A549 (cell line): ENCODE data around the gene MYOM1. TPM values are rescaled to one million over a fixed set of nuclear protein-coding genes. Genes with fewer than 3 reads are reported as not detected.

Source experiments
- ATAC-seq, 2 experiments: fragments of 200-7000 bp in 1 of 2; fragments of >200 bp in 1 of 2; cut with Nextera tagmentation in 1 of 2; cut with Tn5 transposase in 1 of 2; 3 replicates each; pipeline versions ENCODE4 v1.8.0 to v1.9.1; 2018 to 2020; ENCODE audit warnings: mild to moderate bottlenecking in 1 of 2, moderate library complexity in 1 of 2
- CTCF ChIA-PET: fragments of 300-600 bp; sonication (Branson Sonifier 250); formaldehyde crosslinking; extraction: SDS; loops from one replicate; lab custom pipeline; 2021; ENCODE audit warnings: antibody characterized with exemption, inconsistent platforms; lab: Yijun Ruan, JAX
- POLR2A ChIA-PET: fragments of 350-600 bp; formaldehyde crosslinking; extraction: SDS; loops from one replicate; lab custom pipeline; 2021; ENCODE audit warnings: antibody characterized with exemption, inconsistent platforms; lab: Yijun Ruan, JAX
- DNase-seq, 2 experiments: peaks; one replicate each; pipeline versions ENCODE4 v3.0.0 to v3.0.0-alpha.2; 2011 to 2016; ENCODE audit warnings: low read depth in 1 of 2, low spot score in 1 of 2
- FAIRE-seq: peaks from 2 replicates; lab custom pipeline; 2011; peaks lifted over from hg19 to GRCh38; lab: Jason Lieb, UNC
- H3K27ac ChIP-seq, 2 experiments: fragments of >200 bp; sonication (Bioruptor Twin); formaldehyde crosslinking; 3 replicates each; pipeline ENCODE4 v1.5.1; 2016 to 2017
- H3K4me1 ChIP-seq: fragments of >200 bp; sonication (Bioruptor Twin); formaldehyde crosslinking; 3 replicates; pipeline ENCODE4 v1.6.1; 2016
- H3K4me2 ChIP-seq: fragments of >200 bp; sonication (Bioruptor Twin); formaldehyde crosslinking; 3 replicates; pipeline ENCODE4 v1.6.1; 2016
- H3K4me3 ChIP-seq: fragments of >200 bp; sonication (Bioruptor Twin); formaldehyde crosslinking; 3 replicates; pipeline ENCODE4 v1.5.1; 2016
- H3K9me3 ChIP-seq: fragments of >200 bp; sonication (Bioruptor Twin); formaldehyde crosslinking; 3 replicates; pipeline ENCODE4 v1.6.1; 2016
- ATOH8 ChIP-seq: fragments of 250-450 bp; sonication (Bioruptor Pico); IDR thresholded peaks from 2 replicates; pipeline ENCODE4 v1.5.0; 2020; ENCODE audit warnings: low read depth, mild to moderate bottlenecking, moderate library complexity
- BHLHE40 ChIP-seq: IDR thresholded peaks from 2 replicates; pipeline ENCODE4 v1.6.1; 2012; ENCODE audit warnings: low read depth, low read length, inconsistent platforms
- EHF ChIP-seq: fragments of 250-450 bp; sonication (Bioruptor Pico); IDR thresholded peaks from 2 replicates; pipeline ENCODE4 v1.5.0; 2020; ENCODE audit warnings: mild to moderate bottlenecking
- EHMT2 ChIP-seq: fragments of 200-600 bp; sonication (generic); IDR thresholded peaks from 2 replicates; pipeline ENCODE4 v1.6.1; 2016; ENCODE audit warnings: antibody characterized with exemption, low read depth, mild to moderate bottlenecking, moderate library complexity
- EP300 ChIP-seq, 2 experiments: fragments of >200 bp; sonication (Bioruptor Twin); formaldehyde crosslinking; IDR thresholded peaks; 2 replicates in 1 of 2; 3 replicates in 1 of 2; pipeline ENCODE4 v1.6.1; 2016 to 2017
- ESRRA ChIP-seq: fragments of 150-350 bp; IDR thresholded peaks from 2 replicates; pipeline ENCODE4 v1.6.1; 2014; ENCODE audit warnings: mild to moderate bottlenecking, low read length, borderline replicate concordance
- FOSB ChIP-seq: fragments of 250-450 bp; sonication (Bioruptor Pico); IDR thresholded peaks from 2 replicates; pipeline ENCODE4 v1.5.0; 2020; ENCODE audit warnings: mild to moderate bottlenecking, moderate library complexity
- FOXS1 ChIP-seq: fragments of 250-450 bp; sonication (Bioruptor Pico); IDR thresholded peaks from 2 replicates; pipeline ENCODE4 v1.5.0; 2020; ENCODE audit warnings: mild to moderate bottlenecking, moderate library complexity
- HEYL ChIP-seq: fragments of 250-450 bp; sonication (Bioruptor Pico); IDR thresholded peaks from 2 replicates; pipeline ENCODE4 v1.8.0; 2021; ENCODE audit warnings: mild to moderate bottlenecking, moderate library complexity
- HMGXB4 ChIP-seq: fragments of 250-450 bp; sonication (Bioruptor Pico); IDR thresholded peaks from 2 replicates; pipeline ENCODE4 v1.5.0; 2021; ENCODE audit warnings: mild to moderate bottlenecking, moderate library complexity, borderline replicate concordance
- HOXB13 ChIP-seq: fragments of 250-450 bp; sonication (Bioruptor Pico); IDR thresholded peaks from 2 replicates; pipeline ENCODE4 v1.5.0; 2020; ENCODE audit warnings: low read depth, mild to moderate bottlenecking, moderate library complexity
- JUNB ChIP-seq: fragments of >200 bp; sonication (Bioruptor Twin); formaldehyde crosslinking; IDR thresholded peaks from 2 replicates; pipeline ENCODE4 v1.6.1; 2016
- MYC ChIP-seq: IDR thresholded peaks from 2 replicates; pipeline ENCODE4 v1.6.1; 2012; ENCODE audit warnings: mild to moderate bottlenecking, inconsistent platforms, low read length, improper control_type of control experiment, borderline replicate concordance
- NFE2L2 ChIP-seq: fragments of 150-350 bp; conservative IDR thresholded peaks from 2 replicates; pipeline ENCODE4 v1.6.1; 2014; ENCODE audit warnings: low read length
- NPAS2 ChIP-seq: fragments of 250-450 bp; sonication (Bioruptor Pico); IDR thresholded peaks from 2 replicates; pipeline ENCODE4 v1.8.0; 2022; ENCODE audit warnings: mild to moderate bottlenecking, moderate library complexity, borderline replicate concordance
- NR3C1 ChIP-seq: fragments of >200 bp; sonication (Bioruptor Twin); formaldehyde crosslinking; IDR thresholded peaks from 3 replicates; pipeline ENCODE4 v1.6.1; 2017
- PHF8 ChIP-seq: fragments of 200-600 bp; sonication (generic); IDR thresholded peaks from 2 replicates; pipeline ENCODE4 v1.6.1; 2016; ENCODE audit warnings: low read depth, mild to moderate bottlenecking, antibody characterized with exemption, moderate library complexity, borderline replicate concordance
- POLR2A ChIP-seq: IDR thresholded peaks from 2 replicates; pipeline ENCODE4 v1.6.1; 2012; ENCODE audit warnings: mild to moderate bottlenecking, low read length
- POLR2AphosphoS2 ChIP-seq: conservative IDR thresholded peaks from 2 replicates; pipeline ENCODE4 v1.6.1; 2012; ENCODE audit warnings: low read length, improper control_type of control experiment, inconsistent platforms
- RAD21 ChIP-seq, 2 experiments: fragments of >200 bp in 1 of 2; sonication (Bioruptor Twin) in 1 of 2; formaldehyde crosslinking in 1 of 2; IDR thresholded peaks in 1 of 2; conservative IDR thresholded peaks in 1 of 2; 2 replicates in 1 of 2; 3 replicates in 1 of 2; pipeline ENCODE4 v1.6.1; 2012 to 2018; ENCODE audit warnings: inconsistent platforms in 1 of 2
- RCOR1 ChIP-seq: fragments of 150-350 bp; IDR thresholded peaks from 2 replicates; pipeline ENCODE4 v1.6.1; 2014; ENCODE audit warnings: antibody characterized with exemption, low read length, low read depth
- SMC3 ChIP-seq: fragments of >200 bp; sonication (Bioruptor Twin); formaldehyde crosslinking; IDR thresholded peaks from 3 replicates; pipeline ENCODE4 v1.6.1; 2018; ENCODE audit warnings: inconsistent platforms
- TFCP2L1 ChIP-seq: fragments of 250-450 bp; sonication (Bioruptor Pico); IDR thresholded peaks from 2 replicates; pipeline ENCODE4 v1.5.0; 2021; ENCODE audit warnings: mild to moderate bottlenecking
- TP53 ChIP-seq: fragments of 250-450 bp; sonication (Bioruptor Pico); IDR thresholded peaks from 2 replicates; pipeline ENCODE4 v1.5.0; 2021; ENCODE audit warnings: mild to moderate bottlenecking, moderate library complexity
- ZNF302 ChIP-seq: fragments of 250-450 bp; sonication (Bioruptor Pico); IDR thresholded peaks from 2 replicates; pipeline ENCODE4 v1.9.0; 2021; ENCODE audit warnings: inconsistent platforms, mild to moderate bottlenecking, moderate library complexity
- WGBS: methylation state at CpG from one replicate; pipeline ENCODE4 v1.1.6; 2017; ENCODE audit errors: missing lambda C conversion rate; 5-methylcytosine and 5-hydroxymethylcytosine counted together
- polyA plus RNA-seq, 4 experiments: library from polyadenylated mRNA; depleted of rRNA in 3 of 4; stranded (reverse); fragments of >200 nt; fragmentation: RNase III in 1 of 4; extraction: RNeasy Plus Mini Kit Qiagen cat#74134 plus additional on column Dnase treatment in 1 of 4; gene quantifications; 2 replicates in 3 of 4; 3 replicates in 1 of 4; pipeline ENCODE4 v1.2.3, GENCODE V29; 2011 to 2017
- TF ChIP-seq, protein P1 (sequence below): IDR thresholded peaks from 2 replicates; pipeline ENCODE4 v1.6.1; 2012
- TF ChIP-seq, protein P2 (sequence below): fragments of >200 bp; sonication (Bioruptor Twin); formaldehyde crosslinking; IDR thresholded peaks from 2 replicates; pipeline ENCODE4 v1.6.1; 2016
- TF ChIP-seq, protein P3 (sequence below): fragments of >200 bp; sonication (Bioruptor Twin); formaldehyde crosslinking; IDR thresholded peaks from 3 replicates; pipeline ENCODE4 v1.5.1; 2016

Gene MYOM1
- polyA plus RNA-seq, 2 of the 4 experiments (the other 2 are of a cell fraction), result 0.18 to 0.30 TPM

DNA sequence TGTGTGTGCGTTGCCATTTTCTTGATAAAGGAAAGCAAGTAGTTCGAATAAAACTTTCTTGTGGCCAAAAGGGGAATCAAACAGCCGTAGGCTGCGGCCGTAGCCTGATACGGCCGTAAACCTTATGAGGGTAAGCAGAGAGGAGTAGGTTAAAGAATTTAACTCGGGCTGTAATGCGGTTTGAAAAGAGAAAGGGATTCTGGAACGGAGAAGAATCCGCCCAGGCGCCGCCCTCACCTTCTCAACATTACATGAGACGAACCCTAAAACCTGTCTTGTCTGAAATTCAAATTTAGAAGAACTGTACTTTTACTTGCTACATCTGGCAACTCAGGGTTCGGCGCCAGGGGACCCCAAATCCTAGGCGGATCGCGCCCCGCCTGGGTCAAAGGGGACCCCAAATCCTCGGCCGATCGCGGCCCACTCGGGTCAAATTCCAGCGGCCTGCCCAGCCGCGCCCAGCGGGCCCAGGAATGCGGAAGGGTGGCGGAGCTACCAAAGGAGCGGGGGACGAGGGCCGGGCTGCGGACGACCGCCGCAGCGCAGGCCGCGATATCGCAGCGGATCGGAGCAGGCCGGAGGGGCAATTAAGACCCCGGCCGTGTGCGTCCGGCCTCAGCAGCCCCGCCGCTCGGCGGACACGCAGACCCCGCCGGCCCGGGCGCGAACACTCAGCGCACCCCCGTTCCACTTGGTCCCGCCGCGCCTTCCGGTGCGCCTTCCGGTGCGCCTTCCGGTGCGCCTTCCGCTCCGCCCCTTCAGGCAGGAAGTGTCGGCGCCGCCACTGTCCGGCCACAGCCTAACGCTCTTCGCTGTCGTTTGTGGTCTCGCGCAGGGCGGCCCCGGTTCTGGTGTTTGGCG, 41.8 kb upstream of the MYOM1 start, which contains the start of gene MYL12B (continued):
- TF ChIP-seq NPAS2, result no peak
- TF ChIP-seq NR3C1, result no peak
- TF ChIP-seq, protein P1, sequence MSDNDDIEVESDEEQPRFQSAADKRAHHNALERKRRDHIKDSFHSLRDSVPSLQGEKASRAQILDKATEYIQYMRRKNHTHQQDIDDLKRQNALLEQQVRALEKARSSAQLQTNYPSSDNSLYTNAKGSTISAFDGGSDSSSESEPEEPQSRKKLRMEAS, result peak; percentile 38
- no peak for TF ChIP-seq FOSB (CRISPR knock-in tag)
- TF ChIP-seq, protein P2, sequence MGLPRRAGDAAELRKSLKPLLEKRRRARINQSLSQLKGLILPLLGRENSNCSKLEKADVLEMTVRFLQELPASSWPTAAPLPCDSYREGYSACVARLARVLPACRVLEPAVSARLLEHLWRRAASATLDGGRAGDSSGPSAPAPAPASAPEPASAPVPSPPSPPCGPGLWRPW, result no peak
- TF ChIP-seq ESRRA, result no peak
- 0 out of 2 replicates have a peak, but pooled peaks have one; percentile 63 for TF ChIP-seq TFCP2L1
- TF ChIP-seq PHF8, result peak; percentile 74
- no peak for TF ChIP-seq ATOH8
- no peak for TF ChIP-seq JUNB
- TF ChIP-seq SMC3, result no peak
- TF ChIP-seq, protein P3, sequence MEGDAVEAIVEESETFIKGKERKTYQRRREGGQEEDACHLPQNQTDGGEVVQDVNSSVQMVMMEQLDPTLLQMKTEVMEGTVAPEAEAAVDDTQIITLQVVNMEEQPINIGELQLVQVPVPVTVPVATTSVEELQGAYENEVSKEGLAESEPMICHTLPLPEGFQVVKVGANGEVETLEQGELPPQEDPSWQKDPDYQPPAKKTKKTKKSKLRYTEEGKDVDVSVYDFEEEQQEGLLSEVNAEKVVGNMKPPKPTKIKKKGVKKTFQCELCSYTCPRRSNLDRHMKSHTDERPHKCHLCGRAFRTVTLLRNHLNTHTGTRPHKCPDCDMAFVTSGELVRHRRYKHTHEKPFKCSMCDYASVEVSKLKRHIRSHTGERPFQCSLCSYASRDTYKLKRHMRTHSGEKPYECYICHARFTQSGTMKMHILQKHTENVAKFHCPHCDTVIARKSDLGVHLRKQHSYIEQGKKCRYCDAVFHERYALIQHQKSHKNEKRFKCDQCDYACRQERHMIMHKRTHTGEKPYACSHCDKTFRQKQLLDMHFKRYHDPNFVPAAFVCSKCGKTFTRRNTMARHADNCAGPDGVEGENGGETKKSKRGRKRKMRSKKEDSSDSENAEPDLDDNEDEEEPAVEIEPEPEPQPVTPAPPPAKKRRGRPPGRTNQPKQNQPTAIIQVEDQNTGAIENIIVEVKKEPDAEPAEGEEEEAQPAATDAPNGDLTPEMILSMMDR, result no peak
- no peak for TF ChIP-seq HOXB13
- TF ChIP-seq EHMT2, result no peak
- no peak for TF ChIP-seq FOXS1 (CRISPR knock-in tag)
- no peak for TF ChIP-seq HMGXB4
- TF ChIP-seq MYC, result no peak
- TF ChIP-seq NFE2L2, result no peak
- 0 out of 2 replicates have a peak, but pooled peaks have one; percentile 26 for TF ChIP-seq BHLHE40
- no peak for TF ChIP-seq POLR2AphosphoS2
- no peak for TF ChIP-seq HEYL (CRISPR knock-in tag)
- TF ChIP-seq ZNF302 (CRISPR knock-in tag), result no peak
- 0 out of 2 replicates have a peak, but pooled peaks have one; percentile 70 for TF ChIP-seq EHF (CRISPR knock-in tag)
- TF ChIP-seq RCOR1, result no peak

- 11% methylated on average over 5 of the region's 5 CpGs for WGBS
- peak overlapping the region; percentile 94 for H3K4me3 ChIP-seq
- DNase-seq, result no peak
- peak overlapping the region; percentile 99 to 100 for H3K27ac ChIP-seq
- ChIA-PET POLR2A (interaction anchor here (0.6 to 2.2 kb wide), 5 partner anchors 10 to 405 kb away, joined by 3 to 14 read pairs (median 3); no protein-coding TSS in a partner anchor), CTCF (interaction anchor here (0.8 kb wide), 1 partner anchor 337 kb away, joined by 3 read pairs; no protein-coding TSS in a partner anchor)
- H3K9me3 ChIP-seq, result no peaks in the 10 kb centered on the region
- peaks cover 42% of the 10 kb centered on the region for H3K4me1 ChIP-seq
- ATAC-seq, result no peak
- no peak for FAIRE-seq
- H3K4me2 ChIP-seq, result peak overlapping the region; percentile 94
- TF ChIP-seq PHF8 (no peak), EP300 (IDR thresholded peaks at IDR 0.05) (no peak), RCOR1 (no peak), HMGXB4 (no peak), TP53 (CRISPR knock-in tag) (no peak), HEYL (CRISPR knock-in tag) (no peak), RAD21 (conservative IDR thresholded peaks at IDR 0.05 in 1 of 2, IDR thresholded peaks at IDR 0.05 in 1 of 2) (no peak), ESRRA (no peak), FOSB (CRISPR knock-in tag) (no peak), POLR2A (no peak), SMC3 (no peak)
These were observed 41.2 kb upstream of the MYOM1 start for GRCh38 chr18:3260995-3261372.
